Gastrocnemius medialis (tissue), 4 donors: ENCODE measurements around the gene EXOC3L2. TPM values are rescaled to one million over a fixed set of nuclear protein-coding genes. Genes with fewer than 3 reads are reported as not detected.

ENCODE experiments used
- ATAC-seq, 2 donors: fragments of 150-250 bp; one replicate each; pipeline ENCODE4 v1.9.1; 2016
- DNase-seq, 2 donors: peaks; one replicate each; pipeline ENCODE4 v3.0.0-alpha.2; 2019
- H3K27ac ChIP-seq, 4 donors: fragments of 200-600 bp; sonication (generic); 1 replicate in 1 of 4; 2 replicates in 3 of 4; pipeline ENCODE4 v1.5.1; 2016 to 2018; ENCODE audit warnings: mild to moderate bottlenecking in 2 of 4, moderate library complexity in 1 of 4
- H3K27me3 ChIP-seq, 3 donors: fragments of 200-600 bp; sonication (generic) in 2 of 3; 1 replicate in 1 of 3; 2 replicates in 2 of 3; pipeline versions ENCODE4 v1.5.1 to v1.6.0; 2016 to 2019; ENCODE audit warnings: mild to moderate bottlenecking in 1 of 3, moderate library complexity in 1 of 3
- H3K36me3 ChIP-seq, 2 donors: fragments of 200-600 bp; sonication (generic) in 1 of 2; one replicate each; pipeline ENCODE4 v1.5.1; 2017 to 2018
- H3K4me1 ChIP-seq, 2 donors: fragments of 200-600 bp; sonication (generic) in 1 of 2; one replicate each; pipeline ENCODE4 v1.5.1; 2016 to 2017; ENCODE audit warnings: mild to moderate bottlenecking in 2 of 2
- H3K4me3 ChIP-seq, 4 donors: fragments of 200-600 bp; sonication (generic) in 3 of 4; 1 replicate in 1 of 4; 2 replicates in 3 of 4; pipeline ENCODE4 v1.5.1; 2016 to 2019; ENCODE audit warnings: mild to moderate bottlenecking in 2 of 4
- H3K9me3 ChIP-seq, 3 donors: fragments of 200-600 bp; sonication (generic) in 2 of 3; 1 replicate in 1 of 3; 2 replicates in 2 of 3; pipeline ENCODE4 v1.5.1; 2016 to 2019
- POLR2A ChIP-seq, 2 donors: fragments of 450-650 bp; IDR thresholded peaks; one replicate each; pipeline ENCODE4 v1.6.1; 2017; ENCODE audit warnings: antibody characterized with exemption in 2 of 2, mild to moderate bottlenecking in 2 of 2, moderate library complexity in 2 of 2
- in situ Hi-C, 4 donors: fragments of 200-750 bp; cut with MboI; loops; one replicate each; pipeline versions ENCODE4 v1.15.0 to v1.8.0; 2017; ENCODE audit warnings: low sequenced_read_pairs in 4 of 4
- intact Hi-C: fragments of 100-400 bp; cut with DNase I; formaldehyde crosslinking; loops from one replicate; pipeline ENCODE4 v1.15.1; 2023; ENCODE audit warnings: low total_unique reads
- total RNA-seq, 4 donors: library from RNA; depleted of rRNA; stranded (reverse); fragments of >200 nt; gene quantifications; one replicate each; pipeline versions ENCODE4 v1.1.0 to v1.2.3, GENCODE V29; 2016
- TF ChIP-seq, protein P1 (sequence below), 5 experiments: fragments of 450-650 bp in 3 of 5; fragments of 200-600 bp in 2 of 5; sonication (generic) in 2 of 5; IDR thresholded peaks in 4 of 5; conservative IDR thresholded peaks in 1 of 5; 1 replicate in 4 of 5; 2 replicates in 1 of 5; pipeline ENCODE4 v1.5.1; 2016 to 2019; ENCODE audit warnings: antibody characterized with exemption in 5 of 5, mild to moderate bottlenecking in 3 of 5, moderate library complexity in 3 of 5

The EXOC3L2 gene
- total RNA-seq, 4 donors from 2014 or later: 0.46 to 0.55 TPM; not detected in 2

DNA sequence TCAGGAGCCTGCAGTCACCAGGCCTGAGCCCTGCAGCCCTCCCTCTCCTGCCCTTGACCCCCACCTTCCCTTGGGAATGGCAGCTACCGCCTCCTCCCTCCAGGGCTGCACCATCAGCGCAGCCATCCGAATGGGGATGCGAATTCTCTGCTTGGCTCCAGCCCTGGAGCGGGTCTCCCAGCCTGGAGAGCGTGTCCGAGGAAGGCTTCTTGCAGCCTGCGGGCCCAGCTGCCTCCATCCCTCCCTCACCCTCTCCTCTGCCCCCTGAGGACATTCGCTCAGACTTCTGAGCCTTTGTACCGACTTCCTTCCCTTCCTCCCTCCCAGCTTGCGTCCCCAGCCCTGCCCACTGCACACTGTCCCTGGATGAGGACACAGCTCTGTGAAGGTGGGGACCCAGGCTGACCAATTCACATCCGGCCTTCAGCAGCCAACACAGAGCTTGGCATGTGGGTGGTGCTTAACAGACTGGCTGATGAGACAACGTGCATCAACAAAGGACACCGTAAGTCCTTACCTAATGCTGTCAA lies 78.4 kb downstream of the EXOC3L2 start:
- Histone ChIP-seq H3K36me3 (no peaks in the 10 kb centered on the region), H3K27me3 (peaks cover 3 to 6% (median 4%) of the 10 kb centered on the region in 3 donors), H3K27ac (no peak overlapping the region), H3K4me3 (no peak overlapping the region), H3K4me1 (no peaks in the 10 kb centered on the region), H3K9me3 (no peaks in the 10 kb centered on the region)
- peak in 1 of 2 donors; percentile 28 for ATAC-seq
- in situ Hi-C loops (no loop called here), intact Hi-C loops (no loop called here)
- DNase-seq: no peak
- no peak for TF ChIP-seq POLR2A (IDR thresholded peaks at IDR 0.05)
- TF ChIP-seq, protein P1, sequence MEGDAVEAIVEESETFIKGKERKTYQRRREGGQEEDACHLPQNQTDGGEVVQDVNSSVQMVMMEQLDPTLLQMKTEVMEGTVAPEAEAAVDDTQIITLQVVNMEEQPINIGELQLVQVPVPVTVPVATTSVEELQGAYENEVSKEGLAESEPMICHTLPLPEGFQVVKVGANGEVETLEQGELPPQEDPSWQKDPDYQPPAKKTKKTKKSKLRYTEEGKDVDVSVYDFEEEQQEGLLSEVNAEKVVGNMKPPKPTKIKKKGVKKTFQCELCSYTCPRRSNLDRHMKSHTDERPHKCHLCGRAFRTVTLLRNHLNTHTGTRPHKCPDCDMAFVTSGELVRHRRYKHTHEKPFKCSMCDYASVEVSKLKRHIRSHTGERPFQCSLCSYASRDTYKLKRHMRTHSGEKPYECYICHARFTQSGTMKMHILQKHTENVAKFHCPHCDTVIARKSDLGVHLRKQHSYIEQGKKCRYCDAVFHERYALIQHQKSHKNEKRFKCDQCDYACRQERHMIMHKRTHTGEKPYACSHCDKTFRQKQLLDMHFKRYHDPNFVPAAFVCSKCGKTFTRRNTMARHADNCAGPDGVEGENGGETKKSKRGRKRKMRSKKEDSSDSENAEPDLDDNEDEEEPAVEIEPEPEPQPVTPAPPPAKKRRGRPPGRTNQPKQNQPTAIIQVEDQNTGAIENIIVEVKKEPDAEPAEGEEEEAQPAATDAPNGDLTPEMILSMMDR (IDR thresholded peaks at IDR 0.05 in 4 of 5, conservative IDR thresholded peaks at IDR 0.05 in 1 of 5): no peak

DNA sequence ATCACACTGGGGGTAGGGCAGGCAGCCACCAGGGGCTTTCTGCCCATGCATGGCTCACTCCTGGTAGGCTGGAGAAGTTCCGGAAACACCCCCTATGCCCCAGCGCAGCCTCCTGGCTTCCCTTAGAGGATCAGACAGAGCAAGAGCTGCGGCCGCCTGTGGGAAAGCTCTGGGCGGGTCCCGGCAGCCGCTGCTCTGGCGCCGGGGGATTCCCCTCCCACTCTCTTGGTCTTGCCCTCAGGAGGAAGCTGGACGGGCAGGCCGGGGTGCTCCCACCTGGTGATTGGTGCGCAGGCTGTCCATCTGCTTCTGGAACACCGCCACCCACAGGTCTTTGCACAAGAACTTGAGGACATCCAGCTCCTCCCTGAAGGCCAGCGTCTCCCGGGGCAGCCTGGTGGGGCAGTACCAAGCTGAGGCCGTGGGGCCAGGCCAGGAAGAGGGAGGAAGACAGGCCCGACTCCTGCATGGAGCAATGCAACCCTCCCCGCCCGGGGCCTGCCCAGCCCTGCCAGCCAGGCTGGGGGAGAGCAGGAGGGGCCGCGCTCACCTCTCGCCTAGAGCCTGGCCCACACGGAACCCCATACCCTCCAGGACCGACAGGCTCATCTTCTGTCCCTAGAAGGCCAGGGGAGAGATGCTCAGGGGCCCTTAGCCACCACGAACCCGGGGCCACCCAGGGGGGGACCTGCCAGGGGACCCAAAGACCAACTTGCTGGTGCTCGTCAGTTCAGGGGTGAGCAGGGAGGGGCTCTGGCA lies 80.5 kb downstream of the EXOC3L2 start:
- Histone ChIP-seq H3K27ac (no peak overlapping the region), H3K4me1 (no peaks in the 10 kb centered on the region), H3K4me3 (no peak overlapping the region), H3K9me3 (no peaks in the 10 kb centered on the region), H3K36me3 (no peaks in the 10 kb centered on the region), H3K27me3 (peaks cover 21 to 22% (median 22%) of the 10 kb centered on the region in 3 donors)
- ATAC-seq (no peak), DNase-seq (peak in 1 of 2 donors; percentile 36)
- intact Hi-C loops: loop anchor here (5.0 kb wide), 1 partner anchor 83 kb away; the partner anchor contains the start of gene EXOC3L2
- TF ChIP-seq, protein P1 (IDR thresholded peaks at IDR 0.05 in 4 of 5, conservative IDR thresholded peaks at IDR 0.05 in 1 of 5): no peak
- TF ChIP-seq POLR2A (IDR thresholded peaks at IDR 0.05): no peak
- in situ Hi-C loops: no loop called here

DNA sequence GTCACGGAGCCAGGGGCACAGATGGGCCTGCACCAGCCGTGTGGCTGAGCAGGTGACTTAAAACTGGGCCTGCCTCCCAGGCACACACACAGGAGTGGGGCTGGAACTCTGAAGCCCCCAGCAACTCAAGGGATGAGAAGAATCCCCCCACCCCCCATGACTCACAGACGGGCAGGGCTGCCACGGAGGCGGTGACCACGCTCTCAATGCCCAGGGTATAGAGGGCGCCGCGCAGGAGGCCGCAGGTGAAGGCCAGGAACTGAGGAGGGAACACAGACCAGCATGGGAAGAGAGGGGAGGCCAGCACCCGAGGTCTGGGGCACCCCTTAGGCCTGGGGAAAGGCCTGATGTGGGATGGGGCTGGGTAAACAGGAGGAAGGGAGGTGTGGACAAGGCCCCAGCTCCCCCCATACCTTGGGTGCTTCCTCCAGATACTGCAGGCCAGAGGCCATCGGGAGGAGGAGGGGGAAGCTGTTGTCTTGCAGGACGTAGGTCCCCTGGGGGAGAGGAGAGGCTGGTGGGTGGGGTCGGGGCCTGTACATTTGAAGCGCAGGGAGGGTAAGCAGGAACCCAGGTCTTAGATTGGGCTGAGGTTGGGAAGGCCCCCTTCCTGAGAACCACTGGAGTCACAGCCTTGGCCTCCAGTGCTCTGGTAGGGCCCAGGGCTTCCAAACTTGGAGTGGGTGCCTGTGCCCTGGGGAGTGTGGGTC lies 81.3 kb downstream of the EXOC3L2 start:
- H3K36me3 ChIP-seq: no peaks in the 10 kb centered on the region
- H3K27ac ChIP-seq: no peak overlapping the region
- H3K4me3 ChIP-seq: no peak overlapping the region
- no peaks in the 10 kb centered on the region for H3K9me3 ChIP-seq
- DNase-seq: no peak
- no peaks in the 10 kb centered on the region for H3K4me1 ChIP-seq
- intact Hi-C loops (loop anchor here (2.0 to 5.0 kb wide), 2 partner anchors 83 to 175 kb away; partner anchors contain the start of gene EXOC3L2), in situ Hi-C loops (no loop called here)
- ATAC-seq: no peak
- H3K27me3 ChIP-seq: peaks cover 24 to 30% (median 28%) of the 10 kb centered on the region in 3 donors
- TF ChIP-seq, protein P1 (IDR thresholded peaks at IDR 0.05 in 4 of 5, conservative IDR thresholded peaks at IDR 0.05 in 1 of 5): no peak
- TF ChIP-seq POLR2A (IDR thresholded peaks at IDR 0.05): no peak

DNA sequence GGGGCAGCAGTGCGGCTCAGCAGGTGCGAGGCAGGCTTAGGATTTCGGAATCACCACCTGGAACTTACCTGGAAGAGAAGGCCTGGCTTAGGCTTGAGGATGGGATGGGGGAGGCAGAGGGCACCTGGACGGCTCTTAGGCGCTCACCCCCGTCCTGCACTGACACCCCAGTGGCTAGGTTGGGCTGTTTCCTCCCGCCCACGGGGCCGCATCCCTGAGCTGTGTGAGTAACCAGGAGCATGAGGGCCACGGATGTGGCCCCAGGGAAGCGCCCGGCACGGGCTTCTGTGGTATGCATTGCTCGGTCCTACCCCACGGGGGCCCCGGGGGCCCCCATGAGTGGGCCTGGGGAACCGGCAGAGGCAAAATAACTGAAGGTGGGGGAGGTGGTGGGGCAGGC lies 82.1 kb downstream of the EXOC3L2 start:
- H3K27me3 ChIP-seq: peaks cover 28 to 36% (median 34%) of the 10 kb centered on the region in 3 donors

More for the DNA sequence above, 82.1 kb downstream of the EXOC3L2 start:
- TF ChIP-seq, protein P1 (IDR thresholded peaks at IDR 0.05 in 4 of 5, conservative IDR thresholded peaks at IDR 0.05 in 1 of 5): no peak
- TF ChIP-seq POLR2A (IDR thresholded peaks at IDR 0.05): no peak
- in situ Hi-C loops: no loop called here
- no peaks in the 10 kb centered on the region for H3K36me3 ChIP-seq
- H3K4me1 ChIP-seq: no peaks in the 10 kb centered on the region
- no peak for ATAC-seq
- DNase-seq: no peak
- intact Hi-C loops: loop anchor here (2.0 to 5.0 kb wide), 2 partner anchors 84 to 176 kb away; partner anchors contain the start of gene EXOC3L2
- no peak overlapping the region for H3K27ac ChIP-seq
- H3K4me3 ChIP-seq: no peak overlapping the region
- no peaks in the 10 kb centered on the region for H3K9me3 ChIP-seq
